ENCODE measurements around the gene CTSA.
"Not testable (repeated sequence)": the region's sequence is repeated elsewhere in the genome, so short reads cannot be mapped to it uniquely, and the experiment has no call there.

- not testable (repeated sequence) for TF ChIP-seq CTCF (IDR thresholded peaks at IDR 0.05; ENCODE audit: low read depth, low read length, poor library complexity, severe bottlenecking); EZH2phosphoT487 (IDR thresholded peaks at IDR 0.05; ENCODE audit: borderline replicate concordance, low read length)
Observed at GRCh38 chr20:45901332-45901731, 10.2 kb downstream of the CTSA start.
